Lung (tissue), 12 donors: ENCODE results near the gene BOLA3. TPM values are rescaled to one million over a fixed set of nuclear protein-coding genes. Genes with fewer than 3 reads are reported as not detected.
A peak's percentile ranks its signal among the peaks of the same experiment; 100 is the strongest.

Experiments
- ATAC-seq: fragments of 200-7000 bp; cut with Tn5 transposase; one replicate; pipeline ENCODE4 v1.9.1; 2020; ENCODE audit warnings: moderate number of reproducible peaks; ENCODE audit not compliant: insufficient read depth, low FRiP score
- DNase-seq, 3 donors: peaks; one replicate each; pipeline ENCODE4 v3.0.0-alpha.2; 2013 to 2017
- H3K27ac ChIP-seq, 2 donors: one replicate each; pipeline ENCODE4 v1.5.1; 2013; ENCODE audit warnings: mild to moderate bottlenecking in 2 of 2, moderate library complexity in 2 of 2, control low read depth in 1 of 2, inconsistent platforms in 1 of 2, low read depth in 1 of 2, low read length in 1 of 2
- H3K27me3 ChIP-seq, 3 donors: one replicate each; pipeline ENCODE4 v1.5.1; 2013; ENCODE audit warnings: low read length in 2 of 3; ENCODE audit not compliant: control insufficient read depth in 3 of 3, insufficient read depth in 3 of 3
- H3K36me3 ChIP-seq, 4 donors: one replicate each; pipeline ENCODE4 v1.5.1; 2013; ENCODE audit warnings: low read length in 4 of 4, mild to moderate bottlenecking in 1 of 4, moderate library complexity in 1 of 4; ENCODE audit not compliant: control insufficient read depth in 4 of 4, insufficient read depth in 4 of 4
- H3K4me1 ChIP-seq, 5 donors: one replicate each; pipeline ENCODE4 v1.5.1; 2013; ENCODE audit warnings: low read length in 5 of 5, mild to moderate bottlenecking in 2 of 5, moderate library complexity in 1 of 5; ENCODE audit not compliant: control insufficient read depth in 5 of 5, insufficient read depth in 5 of 5
- H3K4me3 ChIP-seq: one replicate; pipeline ENCODE4 v1.5.1; 2013; ENCODE audit warnings: mild to moderate bottlenecking, control low read depth, moderate library complexity
- H3K9ac ChIP-seq, 2 donors: one replicate each; pipeline ENCODE4 v1.5.1; 2013; ENCODE audit warnings: low read length in 2 of 2, control low read depth in 1 of 2; ENCODE audit not compliant: insufficient read depth in 1 of 2
- H3K9me3 ChIP-seq, 4 donors: one replicate each; pipeline ENCODE4 v1.5.1; 2013; ENCODE audit warnings: low read length in 3 of 4, mild to moderate bottlenecking in 1 of 4, moderate library complexity in 1 of 4; ENCODE audit not compliant: control insufficient read depth in 4 of 4, insufficient read depth in 3 of 4
- CTCF ChIP-seq: IDR thresholded peaks from 2 replicates; pipeline ENCODE4 v1.5.1; 2012; ENCODE audit warnings: mild to moderate bottlenecking; ENCODE audit errors: control extremely low read depth, extremely low read depth
- WGBS, 2 donors: extraction: QIAGEN DNeasy Blood & Tissue Kit; methylation state at CpG; one replicate each; pipeline ENCODE4 v1.1.7; 2013; 5-methylcytosine and 5-hydroxymethylcytosine counted together
- polyA plus RNA-seq, 2 donors: library from polyadenylated mRNA; stranded (reverse); fragments of 200-250 nt; gene quantifications; one replicate each; pipeline ENCODE4 v1.2.1, GENCODE V29; 2013
- total RNA-seq, 2 donors: library from RNA; depleted of rRNA in 1 of 2; stranded (reverse); fragments of >200 nt in 1 of 2; gene quantifications; one replicate each; pipeline ENCODE4 v1.2.1, GENCODE V29; 2014 to 2021
- donor health status: control.
- donor health status: control.
- donor health status: Bipolar disorder and iron deficiency.
- donor health status: healthy.
- donor health status: DM: yes; HTN: yes; CAD: no.

The BOLA3 gene
- total and polyA plus RNA-seq, 4 donors: 12.0 to 64.5 (median 39.7) TPM

- H3K36me3 ChIP-seq: peaks cover 3 to 41% (median 27%) of the 10 kb centered on the region in 4 donors
Measured at GRCh38 chr2:74099271-74099670, 48.4 kb downstream of the BOLA3 start.

GRCh38 chr2:74097574-74097973, 50.1 kb downstream of the BOLA3 start:
- Histone ChIP-seq H3K27ac (no peak overlapping the region), H3K27me3 (no peaks in the 10 kb centered on the region), H3K4me1 (peaks cover 0 to 6% (median 0%) of the 10 kb centered on the region in 5 donors), H3K4me3 (no peak overlapping the region), H3K36me3 (peaks cover 6 to 54% (median 29%) of the 10 kb centered on the region in 4 donors), H3K9ac (no peak overlapping the region), H3K9me3 (no peaks in the 10 kb centered on the region)
- ATAC-seq (no peak), DNase-seq (no peak)
- WGBS, 2 donors: 92 to 95% methylated on average over 6 of the region's 6 CpGs
- TF ChIP-seq CTCF: no peak

More at GRCh38 chr2:74099271-74099670, 48.4 kb downstream of the BOLA3 start:
- no peak overlapping the region for H3K27ac ChIP-seq
- TF ChIP-seq CTCF: no peak
- H3K4me3 ChIP-seq: no peak overlapping the region
- 95 to 97% methylated on average over 20 of the region's 20 CpGs for WGBS, 2 donors
- DNase-seq (no peak), ATAC-seq (no peak)
- no peaks in the 10 kb centered on the region for H3K27me3 ChIP-seq
- H3K9me3 ChIP-seq: no peaks in the 10 kb centered on the region
- no peak overlapping the region for H3K9ac ChIP-seq
- peaks cover 0 to 6% (median 0%) of the 10 kb centered on the region in 5 donors for H3K4me1 ChIP-seq

- peaks cover 5 to 53% (median 31%) of the 10 kb centered on the region in 4 donors for H3K36me3 ChIP-seq
- H3K27ac ChIP-seq: peak overlapping the region in 1 of 2 donors; percentile 62
- TF ChIP-seq CTCF: no peak
- no peaks in the 10 kb centered on the region for H3K27me3 ChIP-seq
- 81 to 85% methylated on average over 2 of the region's 2 CpGs for WGBS, 2 donors
- no peak for ATAC-seq
- no peaks in the 10 kb centered on the region for H3K9me3 ChIP-seq
- no peak overlapping the region for H3K4me3 ChIP-seq
- no peak for DNase-seq
- no peak overlapping the region for H3K9ac ChIP-seq
- peaks cover 0 to 6% (median 0%) of the 10 kb centered on the region in 5 donors for H3K4me1 ChIP-seq
Measured at GRCh38 chr2:74096052-74096451, 51.7 kb downstream of the BOLA3 start.

- ATAC-seq (peak; percentile 24), DNase-seq (peak; percentile 26 to 61 (median 43))
- H3K9ac ChIP-seq: no peak overlapping the region
- no peak overlapping the region for H3K27ac ChIP-seq
- no peak for TF ChIP-seq CTCF
- peaks cover 0 to 6% (median 0%) of the 10 kb centered on the region in 5 donors for H3K4me1 ChIP-seq
- WGBS, 2 donors: 64 to 82% methylated on average over 3 of the region's 3 CpGs
- no peaks in the 10 kb centered on the region for H3K27me3 ChIP-seq
- H3K4me3 ChIP-seq: no peak overlapping the region
- H3K9me3 ChIP-seq: no peaks in the 10 kb centered on the region
- H3K36me3 ChIP-seq: peaks cover 5 to 51% (median 30%) of the 10 kb centered on the region in 4 donors
Measured at GRCh38 chr2:74095632-74096031, 52.1 kb downstream of the BOLA3 start.
